GM18873 (cell line): Measurements from ENCODE around the gene RHOG.
"Not testable (repeated sequence)": the region's sequence is repeated elsewhere in the genome, so short reads cannot be mapped to it uniquely, and the experiment has no call there.

ENCODE experiments used
- ATAC-seq: cut with Tn5 transposase; IDR thresholded peaks from one replicate; pipeline ENCODE4 v1.9.1; 2021; ENCODE audit warnings: mild to moderate bottlenecking, moderate library complexity, moderate number of reproducible peaks; ENCODE audit not compliant: unreplicated experiment, low FRiP score

RHOG gene

DNA sequence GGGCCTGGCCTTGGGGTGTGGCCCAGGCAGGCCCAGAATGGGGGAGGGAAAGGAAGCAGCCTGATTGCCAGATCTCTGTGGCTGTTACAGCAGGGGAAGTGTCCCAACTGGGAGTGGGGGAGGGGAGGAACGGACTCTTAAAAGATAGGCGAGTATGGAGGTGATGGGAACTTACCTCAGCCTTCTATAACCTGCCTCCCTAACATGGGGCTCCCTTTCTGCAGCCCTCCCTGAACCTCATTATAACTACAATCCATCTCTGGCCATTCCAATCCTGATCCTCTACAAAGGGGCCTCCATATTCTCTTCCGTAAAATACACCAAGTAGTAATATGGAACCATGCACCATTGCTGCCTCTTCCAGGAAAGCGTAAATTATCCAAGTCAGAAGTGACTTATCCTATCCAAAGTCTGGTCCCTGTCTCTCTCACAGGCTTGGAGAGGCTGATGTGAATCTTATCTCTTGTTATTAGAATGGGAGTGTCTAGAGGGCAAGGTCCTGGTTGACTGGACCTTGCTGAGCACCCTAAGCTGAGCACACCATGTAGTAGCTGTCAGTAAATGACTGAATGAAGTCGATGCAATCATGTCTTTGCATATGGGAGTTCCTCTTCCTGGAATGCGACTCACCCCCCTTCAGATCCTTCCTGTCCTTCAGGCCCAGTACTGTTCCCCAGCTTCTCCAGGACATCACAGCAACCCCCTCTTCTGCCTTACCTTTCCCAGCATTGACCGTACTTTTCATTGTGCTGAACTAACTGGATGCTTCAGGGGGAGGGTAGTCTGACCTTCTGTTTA is 5.9 kb downstream of the RHOG start:
- no peak for ATAC-seq

GRCh38 chr11:3834349-3834663 is 6.5 kb downstream of the RHOG start:
- no peak for ATAC-seq

- no peak for ATAC-seq
Observed at GRCh38 chr11:3833449-3833848, 7.3 kb downstream of the RHOG start.

DNA sequence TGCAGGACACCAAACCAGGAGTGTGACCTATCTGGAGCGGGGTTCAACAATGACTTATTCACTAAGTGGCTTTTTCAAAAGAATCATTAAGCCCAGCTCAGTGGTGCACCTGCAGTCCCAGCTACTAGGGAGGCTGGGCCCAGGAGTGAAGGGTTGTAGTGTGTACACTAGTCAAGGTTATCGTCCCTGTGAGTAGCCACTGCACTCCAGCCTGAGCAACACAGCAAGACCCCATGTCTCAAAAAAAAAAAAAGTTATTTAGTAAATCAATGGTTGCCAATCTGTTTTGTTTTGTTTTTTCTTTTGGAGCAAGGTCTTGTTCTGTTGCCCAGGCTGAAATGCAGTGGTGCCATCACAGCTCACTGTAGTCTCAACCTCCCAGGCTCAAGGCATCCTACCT is 7.9 kb downstream of the RHOG start:
- no peak for ATAC-seq

- ATAC-seq = no peak
Observed at GRCh38 chr11:3831378-3832239, 9.2 kb downstream of the RHOG start.

DNA sequence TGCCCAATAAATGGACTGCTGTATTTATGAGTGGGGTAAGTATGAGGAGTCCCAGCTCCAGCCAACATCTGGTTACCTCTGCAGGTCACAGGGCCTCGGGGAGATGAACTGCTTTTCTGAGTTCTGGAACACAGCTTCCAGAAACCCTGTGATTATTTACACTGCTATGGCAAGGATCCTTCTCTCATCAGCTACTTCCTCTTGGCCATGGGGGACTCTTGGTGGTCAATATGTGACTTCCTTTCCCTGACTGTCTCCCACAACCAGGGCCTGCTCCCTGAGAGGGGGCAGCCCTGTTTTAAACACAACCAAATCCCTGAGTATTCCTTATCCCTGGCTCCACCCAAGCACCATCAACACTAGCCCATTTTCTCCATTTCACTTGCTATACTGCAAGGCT is 10.0 kb downstream of the RHOG start:
- ATAC-seq = no peak

DNA sequence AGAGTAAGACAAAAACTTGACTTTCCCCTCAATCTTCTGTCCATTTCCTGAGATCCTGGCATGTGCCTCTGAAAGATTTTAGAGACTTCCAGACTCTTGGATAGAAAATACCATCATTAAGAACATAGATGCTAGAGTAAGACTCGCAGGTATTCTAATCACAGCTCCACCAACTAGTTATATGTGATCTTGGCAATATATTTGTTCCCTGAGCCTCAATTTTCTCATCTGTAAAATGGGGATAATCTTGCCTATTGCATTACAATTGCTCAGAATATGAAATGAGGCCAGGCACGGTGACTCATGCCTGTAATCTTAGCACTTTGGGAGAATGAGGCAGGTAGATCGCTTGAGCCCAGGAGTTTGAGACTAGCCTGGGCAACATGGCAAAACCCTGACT is 10.7 kb downstream of the RHOG start:
- no peak for ATAC-seq

DNA sequence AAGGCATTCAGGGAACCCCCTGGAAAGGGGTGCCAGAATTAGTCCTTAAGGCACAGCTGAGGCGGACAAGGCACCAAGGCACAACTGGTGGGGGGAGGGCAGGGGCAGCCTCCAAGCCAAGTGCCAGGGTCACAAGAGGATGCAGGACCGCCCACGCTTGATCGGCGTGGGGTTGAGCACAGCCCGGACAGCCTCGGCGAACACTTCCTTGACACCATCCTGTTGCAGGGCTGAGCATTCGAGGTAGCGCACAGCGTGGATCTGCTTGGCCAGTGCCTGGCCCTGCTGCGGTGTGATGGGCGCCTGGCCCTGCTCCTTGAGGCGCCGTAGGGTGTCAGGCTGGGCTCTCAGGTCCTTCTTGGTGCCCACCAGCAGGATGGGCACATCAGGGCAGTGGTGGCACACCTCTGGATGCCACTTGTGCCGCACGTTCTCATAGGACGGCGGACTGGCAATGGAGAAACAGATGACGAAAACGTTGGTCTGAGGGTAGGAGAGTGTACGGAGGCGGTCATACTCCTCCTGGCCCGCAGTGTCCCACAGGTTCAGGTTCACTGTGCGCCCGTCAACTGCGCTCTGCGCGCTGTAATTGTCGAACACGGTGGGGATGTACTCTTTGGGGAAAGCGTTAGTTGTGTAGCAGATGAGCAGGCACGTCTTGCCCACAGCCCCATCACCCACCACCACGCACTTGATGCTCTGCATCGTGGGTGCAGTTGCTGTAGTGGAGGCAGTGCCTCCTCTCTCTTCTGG is 13.1 kb downstream of the RHOG start:
- ATAC-seq = no peak

DNA sequence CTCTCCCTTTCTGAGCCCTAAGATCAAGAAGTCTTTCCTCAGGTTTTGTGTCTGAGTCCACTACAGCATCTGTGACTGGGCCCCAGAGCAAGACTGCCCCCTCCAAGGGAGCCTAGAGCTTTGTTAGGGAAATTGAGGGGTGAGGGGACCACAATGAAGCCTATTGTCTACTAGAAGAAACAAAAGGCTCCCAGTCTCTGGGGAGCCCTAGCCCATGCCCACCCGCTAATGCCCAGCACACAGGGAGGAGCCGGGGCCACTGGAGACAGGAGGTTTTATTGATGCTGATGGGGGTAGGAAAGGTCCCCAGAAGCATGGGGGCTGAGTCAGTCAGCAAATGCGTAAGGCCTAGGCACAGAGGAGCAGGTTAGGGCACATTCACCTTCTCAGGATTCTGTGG is 14.0 kb downstream of the RHOG start:
- no peak for ATAC-seq

- no peak for ATAC-seq
Observed at GRCh38 chr11:3825473-3826154, 15.1 kb downstream of the RHOG start.

GRCh38 chr11:3824714-3825472 is 15.9 kb downstream of the RHOG start:
- ATAC-seq = peak; percentile 64

DNA sequence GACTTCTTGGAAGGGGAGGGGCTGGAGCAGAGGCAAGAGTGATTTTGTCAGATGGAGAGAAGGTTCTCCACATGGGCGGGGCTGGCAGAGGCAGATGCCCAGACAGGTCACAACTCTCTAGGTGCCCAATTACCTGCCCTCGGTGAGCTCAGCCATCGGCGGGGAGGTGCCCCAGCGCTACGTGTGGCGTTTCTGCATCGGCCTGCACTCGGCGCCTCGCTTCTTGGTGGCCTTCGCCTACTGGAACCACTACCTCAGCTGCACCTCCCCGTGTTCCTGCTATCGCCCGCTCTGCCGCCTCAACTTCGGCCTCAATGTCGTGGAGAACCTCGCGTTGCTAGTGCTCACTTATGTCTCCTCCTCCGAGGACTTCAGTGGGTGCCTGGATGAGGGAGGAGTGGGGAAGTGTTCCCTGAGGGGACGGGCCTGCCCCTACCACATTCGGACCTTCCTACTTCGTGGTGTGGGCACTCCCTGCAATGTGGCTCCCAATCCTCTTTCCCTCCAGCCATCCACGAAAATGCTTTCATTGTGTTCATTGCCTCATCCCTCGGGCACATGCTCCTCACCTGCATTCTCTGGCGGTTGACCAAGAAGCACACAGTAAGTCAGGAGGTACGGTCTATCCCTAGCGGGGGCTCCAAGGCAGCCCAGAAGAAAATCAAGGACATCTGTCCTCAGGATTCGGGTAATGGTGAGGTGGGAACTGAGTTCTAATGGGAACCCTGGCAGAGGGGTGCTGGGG is 16.8 kb downstream of the RHOG start:
- no peak for ATAC-seq

DNA sequence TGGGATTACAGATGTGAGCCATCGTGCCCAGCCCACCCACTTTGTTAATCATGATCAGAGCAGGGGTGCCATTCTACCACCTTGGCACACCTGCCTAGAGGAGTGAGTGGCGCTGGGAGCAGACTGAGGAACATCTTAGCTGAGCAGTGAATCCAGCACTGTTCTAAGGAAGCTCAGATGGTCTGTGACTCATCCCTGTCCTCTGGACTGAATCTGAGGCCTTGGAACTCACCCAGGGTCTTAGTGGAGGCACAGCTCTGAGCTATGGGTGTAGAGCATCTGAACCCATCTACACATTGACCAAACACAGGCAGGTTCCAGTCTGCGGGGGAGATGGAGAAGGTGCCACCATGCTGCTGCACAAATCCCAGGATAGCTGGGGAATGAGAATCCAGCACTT is 17.5 kb downstream of the RHOG start:
- no peak for ATAC-seq

- no peak for ATAC-seq
Observed at GRCh38 chr11:3822312-3822711, 18.4 kb downstream of the RHOG start.

GRCh38 chr11:3820971-3821370 is 19.8 kb downstream of the RHOG start:
- no peak for ATAC-seq

GRCh38 chr11:3817181-3817800 is 23.5 kb downstream of the RHOG start:
- ATAC-seq = no peak

DNA sequence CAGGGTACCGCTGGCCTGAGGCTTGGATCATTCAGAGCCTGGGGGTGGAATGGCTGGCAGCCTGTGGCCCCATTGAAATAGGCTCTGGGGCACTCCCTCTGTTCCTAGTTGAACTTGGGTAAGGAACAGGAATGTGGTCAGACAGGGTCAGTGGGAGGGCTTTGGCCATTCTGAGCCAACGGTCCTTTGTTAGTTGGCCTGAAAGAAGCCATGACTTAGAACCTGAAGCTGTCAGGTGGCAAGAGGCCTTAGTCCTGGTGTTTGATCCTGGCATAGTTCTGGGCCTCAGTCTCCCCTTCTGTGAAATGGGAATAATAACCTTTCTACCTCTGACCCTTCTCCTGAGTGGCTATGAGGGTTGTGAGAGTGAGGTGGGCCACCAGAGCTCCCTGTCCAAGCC is 24.1 kb downstream of the RHOG start:
- no peak for ATAC-seq

- no peak for ATAC-seq
Observed at GRCh38 chr11:3815845-3816244, 24.9 kb downstream of the RHOG start.

DNA sequence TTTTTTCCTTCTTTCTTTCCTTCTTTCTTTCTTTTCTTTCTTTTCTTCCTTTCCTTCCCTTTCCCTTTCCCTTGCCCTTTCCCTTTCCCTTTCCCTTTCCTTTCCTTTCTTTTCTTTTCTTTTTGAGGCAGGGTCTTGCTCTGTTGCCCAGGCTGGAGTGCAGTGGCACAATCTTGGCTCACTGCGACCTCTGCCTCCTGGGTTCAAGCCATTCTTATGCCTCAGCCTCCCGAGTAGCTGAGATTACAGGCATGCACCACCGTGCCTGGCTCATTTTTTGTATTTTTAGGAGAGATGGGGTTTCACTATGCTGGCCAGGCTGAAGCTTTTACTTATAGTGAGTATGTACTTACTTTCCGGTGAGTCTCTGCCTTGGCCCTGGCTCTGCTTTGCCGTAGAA is 25.9 kb downstream of the RHOG start:
- not testable (repeated sequence) for ATAC-seq
